ENCODE measurements around the gene KBTBD6. TPM values are rescaled to one million over a fixed set of nuclear protein-coding genes. Genes with fewer than 3 reads are reported as not detected.

The KBTBD6 gene
- total RNA-seq (1 to 10 TPM; 6.9 to 7.2 TPM), polyA plus RNA-seq (ENCODE audit: insufficient read length in 6 of 6) (10 to 100 TPM; 14.0 to 16.0 (median 14.8) TPM)
- long read RNA-seq, donor 1, full-length matches to known transcripts: 14 of 14 reads
- long read RNA-seq, donor 1, partial matches to known transcripts: 0 of 14 reads
- long read RNA-seq, donor 1, other reads (novel, unspliced or antisense): 0 of 14 reads
- long read RNA-seq, donor 2, full-length matches to known transcripts: 29 of 29 reads
- long read RNA-seq, donor 2, partial matches to known transcripts: 0 of 29 reads
- long read RNA-seq, donor 2, other reads (novel, unspliced or antisense): 0 of 29 reads
- long read RNA-seq, donor 3, full-length matches to known transcripts: 17 of 17 reads
- long read RNA-seq, donor 3, partial matches to known transcripts: 0 of 17 reads
- long read RNA-seq, donor 3, other reads (novel, unspliced or antisense): 0 of 17 reads
- long read RNA-seq, donor 4, full-length matches to known transcripts: 1 of 1 reads
- long read RNA-seq, donor 4, partial matches to known transcripts: 0 of 1 reads
- long read RNA-seq, donor 4, other reads (novel, unspliced or antisense): 0 of 1 reads
- long read RNA-seq, donor 5, full-length matches to known transcripts: 14 of 14 reads
- long read RNA-seq, donor 5, partial matches to known transcripts: 0 of 14 reads
- long read RNA-seq, donor 5, other reads (novel, unspliced or antisense): 0 of 14 reads
- long read RNA-seq, donor 6, full-length matches to known transcripts: 15 of 15 reads
- long read RNA-seq, donor 6, partial matches to known transcripts: 0 of 15 reads
- long read RNA-seq, donor 6, other reads (novel, unspliced or antisense): 0 of 15 reads
- long read RNA-seq, donor 7, full-length matches to known transcripts: 6 of 6 reads
- long read RNA-seq, donor 7, partial matches to known transcripts: 0 of 6 reads
- long read RNA-seq, donor 7, other reads (novel, unspliced or antisense): 0 of 6 reads
- long read RNA-seq, donor 8, full-length matches to known transcripts: 10 of 10 reads
- long read RNA-seq, donor 8, partial matches to known transcripts: 0 of 10 reads
- long read RNA-seq, donor 8, other reads (novel, unspliced or antisense): 0 of 10 reads
- long read RNA-seq, donor 9: 0 reads
- long read RNA-seq, donor 10, full-length matches to known transcripts: 1 of 1 reads
- long read RNA-seq, donor 10, partial matches to known transcripts: 0 of 1 reads
- long read RNA-seq, donor 10, other reads (novel, unspliced or antisense): 0 of 1 reads
- long read RNA-seq, donor 11, full-length matches to known transcripts: 74 of 74 reads
- long read RNA-seq, donor 11, partial matches to known transcripts: 0 of 74 reads
- long read RNA-seq, donor 11, other reads (novel, unspliced or antisense): 0 of 74 reads
- long read RNA-seq, donor 12, full-length matches to known transcripts: 13 of 13 reads
- long read RNA-seq, donor 12, partial matches to known transcripts: 0 of 13 reads
- long read RNA-seq, donor 12, other reads (novel, unspliced or antisense): 0 of 13 reads

- Histone ChIP-seq H3K27ac (peak within 1 kb of the TSS; percentile 84 to 92), H3K9me3 (no peaks in the 10 kb centered on the region), H3K27me3 (no peaks in the 10 kb centered on the region), H3K36me3 (no peaks in the 10 kb centered on the region), H3K4me3 (peak within 1 kb of the TSS; percentile 71 to 75), H3K4me1 (peaks cover 18 to 45% of the 10 kb centered on the region in 2 donors)
- peak; percentile 96 to 99 (median 98) for DNase-seq
- intact Hi-C loops (cut with DNase I): no loop called here
- peak; percentile 100 for ATAC-seq
- TF ChIP-seq CTCF (IDR thresholded peaks at IDR 0.05): no peak
Measured at GRCh38 chr13:41132512-41133152, at the start of gene KBTBD6. Gene KBTBD6, minus strand, starts transcription at chr13:41132802. Its CDS starts 291 bp downstream, at chr13:41132511.

- no peak overlapping the region for H3K27ac ChIP-seq
- no peaks in the 10 kb centered on the region for H3K27me3 ChIP-seq
- no peaks in the 10 kb centered on the region for H3K4me1 ChIP-seq
- intact Hi-C loops (cut with DNase I): no loop called here
- no peaks in the 10 kb centered on the region for H3K9me3 ChIP-seq
- no peak overlapping the region for H3K4me3 ChIP-seq
- DNase-seq: no peak
- H3K36me3 ChIP-seq: no peaks in the 10 kb centered on the region
- no peak for TF ChIP-seq CTCF (IDR thresholded peaks at IDR 0.05)
- ATAC-seq: no peak
Measured at GRCh38 chr13:41182231-41182630, 49.6 kb upstream of the KBTBD6 start.

GRCh38 chr13:41179593-41180250 lies 47.1 kb upstream of the KBTBD6 start:
- no peaks in the 10 kb centered on the region for H3K36me3 ChIP-seq
- DNase-seq: no peak
- peak overlapping the region in 1 of 2 donors; percentile 89 for H3K27ac ChIP-seq
- no peaks in the 10 kb centered on the region for H3K27me3 ChIP-seq
- H3K4me1 ChIP-seq: no peaks in the 10 kb centered on the region
- TF ChIP-seq CTCF (IDR thresholded peaks at IDR 0.05): no peak
- intact Hi-C loops (cut with DNase I): no loop called here
- no peak for ATAC-seq
- H3K4me3 ChIP-seq: no peak overlapping the region
- H3K9me3 ChIP-seq: peaks cover 0 to 13% of the 10 kb centered on the region in 2 donors

- no peaks in the 10 kb centered on the region for H3K27me3 ChIP-seq
- ATAC-seq (peak; percentile 66), DNase-seq (peak in 1 of 4 donors; percentile 3)
- TF ChIP-seq CTCF (IDR thresholded peaks at IDR 0.05): no peak
- H3K9me3 ChIP-seq: peaks cover 0 to 17% of the 10 kb centered on the region in 2 donors
- intact Hi-C loops (cut with DNase I): no loop called here
- H3K36me3 ChIP-seq: no peaks in the 10 kb centered on the region
- no peaks in the 10 kb centered on the region for H3K4me1 ChIP-seq
- H3K27ac ChIP-seq: peak overlapping the region; percentile 39 to 89
- H3K4me3 ChIP-seq: no peak overlapping the region
Measured at GRCh38 chr13:41178040-41178439, 45.4 kb upstream of the KBTBD6 start.
